Measurements from ENCODE around the gene DLGAP4. TPM values are rescaled to one million over a fixed set of nuclear protein-coding genes. Genes with fewer than 3 reads are reported as not detected.

The DLGAP4 gene
- total and polyA plus RNA-seq, 2 of the 13 experiments (the other 11 are each of a cell fraction or from before 2014, with no cell fraction given), result 15.2 to 26.7 TPM

GRCh38 chr20:36461600-36462439 is 155.7 kb downstream of the DLGAP4 start (continued):
- TF ChIP-seq CEBPZ (IDR thresholded peaks at IDR 0.05; ENCODE audit: low read length), result no peak
- TF ChIP-seq ZNF788 (CRISPR knock-in tag; IDR thresholded peaks at IDR 0.05; ENCODE audit: borderline replicate concordance), result no peak
- no peak for TF ChIP-seq SKI (IDR thresholded peaks at IDR 0.05; ENCODE audit: partially characterized antibody)
- no peak for TF ChIP-seq ZBTB40 (IDR thresholded peaks at IDR 0.05)
- TF ChIP-seq ZBTB40 (CRISPR knock-in tag; IDR thresholded peaks at IDR 0.05), result no peak
- no peak for TF ChIP-seq GLI4 (CRISPR knock-in tag; IDR thresholded peaks at IDR 0.05; ENCODE audit: borderline replicate concordance)
- no peak; the same call in 1 of the 2 replicates for TF ChIP-seq BORCS8-MEF2B (CRISPR knock-in tag; IDR thresholded peaks at IDR 0.05)
- no peak for TF ChIP-seq THYN1 (CRISPR knock-in tag; IDR thresholded peaks at IDR 0.05; ENCODE audit: borderline replicate concordance, low read depth)
- no peak for TF ChIP-seq ZNF709 (CRISPR knock-in tag; IDR thresholded peaks at IDR 0.05)
- no peak for TF ChIP-seq SUZ12 (IDR thresholded peaks at IDR 0.05; ENCODE audit: low read depth, low read length)
- TF ChIP-seq ZNF20 (CRISPR knock-in tag; IDR thresholded peaks at IDR 0.05), result no peak
- no peak for TF ChIP-seq CBX2 (IDR thresholded peaks at IDR 0.05; ENCODE audit: low read depth, low read length)
- TF ChIP-seq CBX2 (CRISPR knock-in tag; IDR thresholded peaks at IDR 0.05; ENCODE audit: low read depth), result no peak
- no peak for TF ChIP-seq ZUFSP (CRISPR knock-in tag; IDR thresholded peaks at IDR 0.05; ENCODE audit: borderline replicate concordance)
- TF ChIP-seq ARNT (IDR thresholded peaks at IDR 0.05), result no peak

All from HepG2 (cell line).